Pancreas (tissue), 10 donors: ENCODE results near the gene SGTB. TPM values are rescaled to one million over a fixed set of nuclear protein-coding genes. Genes with fewer than 3 reads are reported as not detected.
A peak's percentile ranks its signal among the peaks of the same experiment; 100 is the strongest.

Experiments
- ATAC-seq, 4 donors: fragments of 200-7000 bp; cut with Tn5 transposase; one replicate each; pipeline versions ENCODE4 v1.8.0 to v1.9.1; 2020; ENCODE audit warnings: mild to moderate bottlenecking in 4 of 4, moderate library complexity in 4 of 4
- DNase-seq, 6 donors: peaks; one replicate each; pipeline ENCODE4 v3.0.0-alpha.2; 2020
- FAIRE-seq: peaks from 2 replicates; lab custom pipeline; 2012; peaks lifted over from hg19 to GRCh38; lab: Jason Lieb, UNC
- H3K27ac ChIP-seq, 4 donors: fragments of 200-600 bp; sonication (generic); 1 replicate in 3 of 4; 2 replicates in 1 of 4; pipeline versions ENCODE4 v1.5.0 to v1.8.0; 2020
- H3K27me3 ChIP-seq, 4 donors: fragments of 200-600 bp; one replicate each; pipeline ENCODE4 v1.8.0; 2021
- H3K36me3 ChIP-seq, 3 donors: fragments of 200-600 bp; sonication (generic) in 1 of 3; one replicate each; pipeline versions ENCODE4 v1.5.0 to v1.8.0; 2020 to 2021
- H3K4me1 ChIP-seq, 3 donors: fragments of 200-600 bp; one replicate each; pipeline ENCODE4 v1.8.0; 2021
- H3K4me3 ChIP-seq, 4 donors: fragments of 200-600 bp; sonication (generic) in 2 of 4; one replicate each; pipeline versions ENCODE4 v1.5.0 to v1.8.0; 2020 to 2021
- H3K9me3 ChIP-seq, 4 donors: fragments of 200-600 bp; one replicate each; pipeline ENCODE4 v1.8.0; 2021
- WGBS, 2 donors: extraction: QIAGEN DNeasy Blood & Tissue Kit; methylation state at CpG; one replicate each; pipeline ENCODE4 v1.1.7; 2013; 5-methylcytosine and 5-hydroxymethylcytosine counted together
- intact Hi-C, 3 donors: fragments of 100-400 bp; cut with DNase I; formaldehyde crosslinking; loops; one replicate each; pipeline versions ENCODE4 v1.11.1 to v1.14.2; 2022
- polyA plus RNA-seq, 2 donors: library from polyadenylated mRNA; stranded (reverse); fragments of 200-250 nt; gene quantifications; one replicate each; pipeline ENCODE4 v1.2.3, GENCODE V29; 2013
- total RNA-seq, 6 donors: library from RNA; stranded (reverse); fragmentation: NEBNext Ultra II Directional in 4 of 6; extraction: Animal tissue kit (Norgen Biotek cat#: 25700) in 4 of 6; gene quantifications; one replicate each; pipeline versions ENCODE4 v1.2.1 to v1.2.4, GENCODE V29; 2021 to 2023
- TF ChIP-seq, protein P1 (sequence below), 4 donors: fragments of 200-600 bp; sonication (generic) in 3 of 4; IDR thresholded peaks; one replicate each; pipeline versions ENCODE4 v1.5.0 to v1.8.0; 2021; ENCODE audit warnings: antibody characterized with exemption in 4 of 4
- donor health status: healthy with polysubstance abuse.
- donor health status: DM: no; HTN: no; CAD: no; lungs with moderate emphysema.
- donor health status: DM: no; HTN: no; CAD: no.
- donor health status: control.
- donor health status: control.
- donor health status: Bipolar disorder and iron deficiency.
- donor health status: DM: yes; HTN: yes; CAD: no.
- donor health status: DM: no; HTN: no; CAD: no.
- donor health status: DM: no; HTN: no; CAD: no.
- donor health status: DM: yes; HTN: yes; CAD: no.

The SGTB gene
- total and polyA plus RNA-seq, 8 donors: 0.84 to 3.8 (median 2.0) TPM

DNA sequence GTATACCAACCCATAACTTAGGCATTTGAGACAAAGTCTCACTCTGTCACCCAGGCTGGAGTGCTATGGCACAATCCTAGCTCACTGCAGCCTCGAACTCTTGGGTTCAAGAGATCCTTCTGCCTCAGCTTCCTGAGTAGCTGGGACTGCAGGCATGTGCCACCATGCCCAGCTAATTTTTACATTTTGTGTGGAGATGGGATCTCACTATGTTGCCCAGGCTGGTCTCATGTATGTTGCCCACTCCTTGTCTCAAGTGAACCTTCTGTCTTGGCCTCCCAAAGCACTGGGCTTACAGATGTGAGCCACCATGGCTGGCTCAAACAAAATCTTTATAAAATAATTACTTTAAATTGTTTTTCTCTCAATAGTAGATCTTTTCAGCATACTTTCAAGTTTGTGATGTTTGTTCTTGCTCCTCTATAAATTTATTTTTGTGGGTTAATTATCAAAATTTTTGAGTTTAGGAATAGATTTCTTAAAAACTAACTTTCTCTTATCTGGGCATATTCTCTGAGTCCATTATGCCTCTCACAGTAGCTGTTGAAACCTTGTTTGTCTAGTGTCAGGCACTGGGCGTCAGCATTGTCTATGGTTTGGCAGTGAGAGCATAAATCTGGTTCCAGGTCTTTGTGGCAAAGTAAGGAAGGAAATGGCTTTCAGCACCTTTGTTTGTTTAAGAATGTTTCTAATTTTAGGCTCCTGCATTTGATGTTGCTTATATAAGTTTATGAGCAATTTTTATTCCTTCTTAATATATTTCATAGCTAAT, 38.8 kb upstream of the SGTB start:
- ATAC-seq (peak; percentile 55 to 94 (median 92)), DNase-seq (peak in 2 of 6 donors; percentile 13 to 24), FAIRE-seq (peak; percentile 63)
- Histone ChIP-seq H3K27ac (no peak overlapping the region), H3K9me3 (no peaks in the 10 kb centered on the region), H3K4me1 (peaks cover 0 to 7% (median 0%) of the 10 kb centered on the region in 3 donors), H3K36me3 (no peaks in the 10 kb centered on the region), H3K4me3 (no peak overlapping the region), H3K27me3 (no peaks in the 10 kb centered on the region)
- TF ChIP-seq, protein P1, sequence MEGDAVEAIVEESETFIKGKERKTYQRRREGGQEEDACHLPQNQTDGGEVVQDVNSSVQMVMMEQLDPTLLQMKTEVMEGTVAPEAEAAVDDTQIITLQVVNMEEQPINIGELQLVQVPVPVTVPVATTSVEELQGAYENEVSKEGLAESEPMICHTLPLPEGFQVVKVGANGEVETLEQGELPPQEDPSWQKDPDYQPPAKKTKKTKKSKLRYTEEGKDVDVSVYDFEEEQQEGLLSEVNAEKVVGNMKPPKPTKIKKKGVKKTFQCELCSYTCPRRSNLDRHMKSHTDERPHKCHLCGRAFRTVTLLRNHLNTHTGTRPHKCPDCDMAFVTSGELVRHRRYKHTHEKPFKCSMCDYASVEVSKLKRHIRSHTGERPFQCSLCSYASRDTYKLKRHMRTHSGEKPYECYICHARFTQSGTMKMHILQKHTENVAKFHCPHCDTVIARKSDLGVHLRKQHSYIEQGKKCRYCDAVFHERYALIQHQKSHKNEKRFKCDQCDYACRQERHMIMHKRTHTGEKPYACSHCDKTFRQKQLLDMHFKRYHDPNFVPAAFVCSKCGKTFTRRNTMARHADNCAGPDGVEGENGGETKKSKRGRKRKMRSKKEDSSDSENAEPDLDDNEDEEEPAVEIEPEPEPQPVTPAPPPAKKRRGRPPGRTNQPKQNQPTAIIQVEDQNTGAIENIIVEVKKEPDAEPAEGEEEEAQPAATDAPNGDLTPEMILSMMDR (IDR thresholded peaks at IDR 0.05): no peak
- intact Hi-C loops: no loop called here
- 46 to 52% methylated on average over 2 of the region's 2 CpGs for WGBS, 2 donors

DNA sequence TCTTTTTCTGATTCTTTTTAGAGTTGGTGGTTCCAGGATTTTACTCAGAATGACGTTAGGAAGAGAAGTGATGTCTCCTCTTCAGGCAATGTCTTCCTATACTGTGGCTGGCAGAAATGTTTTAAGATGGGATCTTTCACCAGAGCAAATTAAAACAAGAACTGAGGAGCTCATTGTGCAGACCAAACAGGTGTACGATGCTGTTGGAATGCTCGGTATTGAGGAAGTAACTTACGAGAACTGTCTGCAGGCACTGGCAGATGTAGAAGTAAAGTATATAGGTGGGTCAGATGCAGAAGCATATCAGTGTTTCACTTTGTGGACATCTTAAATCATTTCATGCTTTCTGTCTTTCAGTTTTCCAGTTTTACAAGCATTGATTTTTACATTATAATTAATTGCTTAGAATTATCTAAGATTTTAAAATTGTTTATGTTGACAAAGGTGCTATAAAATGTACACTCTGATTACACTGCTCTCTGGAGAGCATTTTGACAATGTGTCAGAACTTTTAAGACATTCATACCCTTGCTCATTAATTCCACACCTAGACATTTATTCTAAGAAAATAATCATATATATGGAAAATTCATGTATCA, 36.7 kb upstream of the SGTB start:
- no peaks in the 10 kb centered on the region for H3K27me3 ChIP-seq
- no peak for DNase-seq
- no peaks in the 10 kb centered on the region for H3K36me3 ChIP-seq
- WGBS, 2 donors: 68 to 72% methylated on average over 4 of the region's 4 CpGs
- no peak for FAIRE-seq
- intact Hi-C loops: no loop called here
- peaks cover 0 to 7% (median 0%) of the 10 kb centered on the region in 3 donors for H3K4me1 ChIP-seq
- no peak overlapping the region for H3K4me3 ChIP-seq
- no peak overlapping the region for H3K27ac ChIP-seq
- no peaks in the 10 kb centered on the region for H3K9me3 ChIP-seq
- no peak for ATAC-seq
- TF ChIP-seq, protein P1 (IDR thresholded peaks at IDR 0.05): no peak

DNA sequence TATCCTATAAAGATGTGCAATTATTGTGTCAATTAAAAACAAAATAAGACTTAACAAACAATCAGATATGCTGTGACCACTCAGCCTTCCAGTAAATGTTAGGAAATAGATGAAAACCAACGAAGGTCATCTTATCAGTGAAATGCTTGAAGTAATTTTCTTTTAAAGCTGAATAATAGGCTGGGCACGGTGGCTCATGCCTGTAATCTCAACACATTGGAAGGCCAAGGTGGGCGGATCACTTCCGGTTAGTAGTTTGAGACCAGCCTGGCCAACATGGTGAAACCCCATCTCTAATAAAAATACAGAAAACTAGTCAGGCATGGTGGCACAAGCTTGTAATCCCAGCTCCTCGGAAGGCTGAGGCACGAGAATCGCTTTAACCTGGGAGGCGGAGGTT, 31.3 kb upstream of the SGTB start:
- 77 to 81% methylated on average over 8 of the region's 8 CpGs for WGBS, 2 donors
- H3K4me1 ChIP-seq: no peaks in the 10 kb centered on the region
- H3K36me3 ChIP-seq: no peaks in the 10 kb centered on the region
- H3K9me3 ChIP-seq: no peaks in the 10 kb centered on the region
- H3K27ac ChIP-seq: no peak overlapping the region
- FAIRE-seq: no peak
- intact Hi-C loops: no loop called here
- no peak for DNase-seq
- TF ChIP-seq, protein P1 (IDR thresholded peaks at IDR 0.05): no peak
- no peaks in the 10 kb centered on the region for H3K27me3 ChIP-seq
- no peak for ATAC-seq
- no peak overlapping the region for H3K4me3 ChIP-seq

DNA sequence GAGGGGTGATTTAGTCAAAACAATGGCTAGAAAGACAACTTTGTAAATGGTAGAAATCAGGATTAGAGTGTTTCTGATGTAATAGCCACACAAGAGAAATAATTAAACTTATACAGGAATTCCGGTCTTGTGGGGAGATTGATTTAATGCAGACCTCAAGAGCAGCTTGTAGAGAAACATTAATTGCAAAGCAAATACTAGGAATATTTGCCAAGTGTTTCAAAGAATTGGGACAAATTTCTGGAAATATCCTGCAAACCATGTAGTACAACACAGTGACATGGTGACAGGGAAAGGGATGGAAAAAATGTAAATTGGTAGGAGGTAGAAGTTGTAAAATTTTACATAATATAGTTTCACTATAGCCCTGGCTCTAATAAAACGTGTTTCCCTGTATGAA, 29.0 kb upstream of the SGTB start:
- FAIRE-seq: no peak

More for the DNA sequence above, 29.0 kb upstream of the SGTB start:
- ATAC-seq: no peak
- no peaks in the 10 kb centered on the region for H3K36me3 ChIP-seq
- intact Hi-C loops: no loop called here
- no peaks in the 10 kb centered on the region for H3K9me3 ChIP-seq
- H3K4me3 ChIP-seq: no peak overlapping the region
- H3K27me3 ChIP-seq: no peaks in the 10 kb centered on the region
- no peaks in the 10 kb centered on the region for H3K4me1 ChIP-seq
- no peak for DNase-seq
- TF ChIP-seq, protein P1 (IDR thresholded peaks at IDR 0.05): no peak
- 63% methylated on average over 2 of the region's 2 CpGs for WGBS, 2 donors
- no peak overlapping the region for H3K27ac ChIP-seq
